ENCODE data around the gene TIFAB. TPM values are rescaled to one million over a fixed set of nuclear protein-coding genes. Genes with fewer than 3 reads are reported as not detected.

The TIFAB gene
- polyA plus RNA-seq, 2 of the 4 experiments (the other 2 are of a cell fraction), result not detected

DNA sequence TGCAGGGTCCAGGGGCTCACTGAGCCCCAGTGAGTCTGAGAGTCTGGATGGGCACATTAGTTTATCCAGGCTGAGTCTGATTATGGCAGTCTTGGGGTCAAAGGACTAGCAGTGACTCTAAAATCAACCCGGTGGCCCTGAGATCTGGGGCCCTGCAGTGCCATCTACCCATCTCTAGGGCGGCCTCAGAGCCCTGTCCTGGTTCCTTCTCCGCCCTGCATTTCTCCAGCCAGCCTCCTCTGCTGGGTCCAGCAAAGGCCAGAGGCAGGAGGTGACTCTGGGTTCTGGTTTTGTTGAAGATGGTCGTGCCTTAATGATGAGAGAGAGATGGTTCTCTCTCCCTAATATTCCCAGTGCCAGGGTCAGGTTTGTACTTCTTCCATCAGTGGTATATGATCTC, 20.0 kb downstream of the TIFAB start:
- TF ChIP-seq, protein P1, sequence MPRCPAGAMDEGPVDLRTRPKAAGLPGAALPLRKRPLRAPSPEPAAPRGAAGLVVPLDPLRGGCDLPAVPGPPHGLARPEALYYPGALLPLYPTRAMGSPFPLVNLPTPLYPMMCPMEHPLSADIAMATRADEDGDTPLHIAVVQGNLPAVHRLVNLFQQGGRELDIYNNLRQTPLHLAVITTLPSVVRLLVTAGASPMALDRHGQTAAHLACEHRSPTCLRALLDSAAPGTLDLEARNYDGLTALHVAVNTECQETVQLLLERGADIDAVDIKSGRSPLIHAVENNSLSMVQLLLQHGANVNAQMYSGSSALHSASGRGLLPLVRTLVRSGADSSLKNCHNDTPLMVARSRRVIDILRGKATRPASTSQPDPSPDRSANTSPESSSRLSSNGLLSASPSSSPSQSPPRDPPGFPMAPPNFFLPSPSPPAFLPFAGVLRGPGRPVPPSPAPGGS (IDR thresholded peaks at IDR 0.05), result no peak
- TF ChIP-seq CHD4 (IDR thresholded peaks at IDR 0.05; ENCODE audit: borderline replicate concordance), result no peak
- TF ChIP-seq, protein P2, sequence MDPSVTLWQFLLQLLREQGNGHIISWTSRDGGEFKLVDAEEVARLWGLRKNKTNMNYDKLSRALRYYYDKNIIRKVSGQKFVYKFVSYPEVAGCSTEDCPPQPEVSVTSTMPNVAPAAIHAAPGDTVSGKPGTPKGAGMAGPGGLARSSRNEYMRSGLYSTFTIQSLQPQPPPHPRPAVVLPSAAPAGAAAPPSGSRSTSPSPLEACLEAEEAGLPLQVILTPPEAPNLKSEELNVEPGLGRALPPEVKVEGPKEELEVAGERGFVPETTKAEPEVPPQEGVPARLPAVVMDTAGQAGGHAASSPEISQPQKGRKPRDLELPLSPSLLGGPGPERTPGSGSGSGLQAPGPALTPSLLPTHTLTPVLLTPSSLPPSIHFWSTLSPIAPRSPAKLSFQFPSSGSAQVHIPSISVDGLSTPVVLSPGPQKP (IDR thresholded peaks at IDR 0.05; ENCODE audit: low read depth, low read length), result no peak
- TF ChIP-seq, protein P3, sequence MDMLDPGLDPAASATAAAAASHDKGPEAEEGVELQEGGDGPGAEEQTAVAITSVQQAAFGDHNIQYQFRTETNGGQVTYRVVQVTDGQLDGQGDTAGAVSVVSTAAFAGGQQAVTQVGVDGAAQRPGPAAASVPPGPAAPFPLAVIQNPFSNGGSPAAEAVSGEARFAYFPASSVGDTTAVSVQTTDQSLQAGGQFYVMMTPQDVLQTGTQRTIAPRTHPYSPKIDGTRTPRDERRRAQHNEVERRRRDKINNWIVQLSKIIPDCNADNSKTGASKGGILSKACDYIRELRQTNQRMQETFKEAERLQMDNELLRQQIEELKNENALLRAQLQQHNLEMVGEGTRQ (IDR thresholded peaks at IDR 0.05), result no peak
- no peak for TF ChIP-seq HDAC2 (IDR thresholded peaks at IDR 0.05)
- no peak for TF ChIP-seq HOXB13 (CRISPR knock-in tag; IDR thresholded peaks at IDR 0.05; ENCODE audit: low read depth)
- TF ChIP-seq SREBF2 (IDR thresholded peaks at IDR 0.05), result no peak
- no peak for TF ChIP-seq JUNB (IDR thresholded peaks at IDR 0.05)
- no peak for TF ChIP-seq NR3C1 (IDR thresholded peaks at IDR 0.05)
- TF ChIP-seq SMC3 (IDR thresholded peaks at IDR 0.05), result no peak
- TF ChIP-seq RCOR1 (IDR thresholded peaks at IDR 0.05; ENCODE audit: low read depth, low read length), result no peak
- no peak for TF ChIP-seq POLR2A (IDR thresholded peaks at IDR 0.05; ENCODE audit: low read length)
- TF ChIP-seq ESRRA (IDR thresholded peaks at IDR 0.05; ENCODE audit: borderline replicate concordance, low read length), result no peak
- no peak for TF ChIP-seq NPAS2 (CRISPR knock-in tag; IDR thresholded peaks at IDR 0.05; ENCODE audit: borderline replicate concordance)
- TF ChIP-seq FOSB (CRISPR knock-in tag; IDR thresholded peaks at IDR 0.05), result no peak
- TF ChIP-seq RARB (CRISPR knock-in tag; IDR thresholded peaks at IDR 0.05), result no peak
- Histone ChIP-seq H3K4me2 (no peak overlapping the region), H3K27ac (no peak overlapping the region), H3K4me3 (no peak overlapping the region), H3K9me3 (peaks cover 20% of the 10 kb centered on the region), H3K4me1 (no peaks in the 10 kb centered on the region)
- ATAC-seq, result peak in 1 of 2 experiments; percentile 39; a peak in 2 of 6 replicates
- no peak for FAIRE-seq
- WGBS (ENCODE audit: missing lambda C conversion rate), result 55% methylated on average over 4 of the region's 4 CpGs
- DNase-seq (ENCODE audit: low read depth in 1 of 2, low spot score in 1 of 2), result no peak
- ChIA-PET POLR2A (no interaction called here), CTCF (interaction anchor here (0.7 kb wide), 1 partner anchor 25 kb away, joined by 3 read pairs; no protein-coding TSS in a partner anchor)

DNA sequence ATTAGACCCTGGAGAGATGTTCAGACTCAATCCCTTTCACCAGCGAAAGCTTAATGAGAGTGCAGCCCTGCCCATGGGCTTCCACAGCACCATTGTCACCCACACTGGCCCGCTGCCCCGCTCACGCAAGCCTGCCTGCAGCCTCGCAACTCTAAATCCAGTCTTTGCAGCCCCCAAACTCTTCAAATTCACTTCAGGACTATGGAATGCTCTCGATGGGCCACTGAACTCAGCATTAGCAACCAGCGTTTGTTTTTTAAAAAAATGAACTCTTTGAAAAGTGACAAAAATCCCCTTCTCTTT, 22.1 kb downstream of the TIFAB start:
- DNase-seq (ENCODE audit: low read depth in 1 of 2, low spot score in 1 of 2), result no peak
- Histone ChIP-seq H3K9me3 (peaks cover 20% of the 10 kb centered on the region), H3K4me3 (no peak overlapping the region), H3K4me1 (no peaks in the 10 kb centered on the region), H3K4me2 (no peak overlapping the region), H3K27ac (no peak overlapping the region)
- ChIA-PET CTCF (no interaction called here), POLR2A (no interaction called here)
- TF ChIP-seq ZC3H11A (IDR thresholded peaks at IDR 0.05), result no peak
- no peak for TF ChIP-seq NPAS2 (CRISPR knock-in tag; IDR thresholded peaks at IDR 0.05; ENCODE audit: borderline replicate concordance)
- 78% methylated on average over 7 of the region's 7 CpGs for WGBS (ENCODE audit: missing lambda C conversion rate)
- FAIRE-seq, result no peak
- no peak for ATAC-seq

DNA sequence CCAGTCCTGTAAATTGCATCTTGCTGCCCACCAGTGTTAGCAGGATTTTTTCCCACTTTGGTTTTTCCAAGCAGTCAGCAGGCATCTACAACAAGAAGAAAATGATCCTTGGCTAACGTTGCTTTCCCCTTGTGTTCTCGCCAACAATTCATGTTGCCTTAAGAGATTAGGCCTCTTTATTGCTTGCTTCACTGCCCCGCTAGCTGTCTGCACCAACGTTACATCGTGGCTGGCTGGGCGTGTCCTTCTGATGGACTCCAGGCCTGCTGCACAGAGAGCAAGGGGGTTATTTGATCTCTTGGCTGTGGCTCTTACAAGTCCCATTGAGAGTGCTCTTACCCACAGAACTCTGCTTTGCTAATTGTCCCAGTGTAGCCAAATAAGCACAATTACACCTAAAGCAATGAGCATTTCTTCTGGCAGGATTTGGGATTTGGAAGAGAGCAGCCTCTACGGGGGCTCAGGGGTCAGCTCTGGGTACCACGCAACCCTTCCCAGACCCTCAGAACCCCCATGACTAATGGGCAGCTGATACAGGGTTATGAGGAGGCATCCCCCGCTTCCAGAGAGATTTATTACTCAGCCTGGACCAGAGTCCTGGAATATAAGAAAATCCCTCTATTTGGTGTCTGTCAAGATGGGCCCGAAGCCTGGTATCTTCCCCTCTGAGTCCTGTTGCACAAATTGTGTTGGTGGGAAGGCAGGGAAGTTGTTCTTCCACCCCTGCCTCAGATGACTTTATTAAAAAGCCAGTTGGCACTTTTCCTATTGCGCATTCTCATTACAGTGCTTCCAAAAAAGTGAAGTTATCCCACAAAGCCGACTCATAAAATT, 22.6 kb downstream of the TIFAB start:
- DNase-seq (ENCODE audit: low read depth in 1 of 2, low spot score in 1 of 2), result no peak
- 48% methylated on average over 12 of the region's 12 CpGs for WGBS (ENCODE audit: missing lambda C conversion rate)
- ChIA-PET CTCF (interaction anchor here (1.3 to 1.4 kb wide), 2 partner anchors 10 to 12 kb away, joined by 3 to 4 read pairs; no protein-coding TSS in a partner anchor), POLR2A (no interaction called here)
- H3K4me3 ChIP-seq, result no peak overlapping the region
- TF ChIP-seq EP300 (IDR thresholded peaks at IDR 0.05), result no peak
- no peak for TF ChIP-seq RNF2 (IDR thresholded peaks at IDR 0.05; ENCODE audit: borderline replicate concordance, low read depth)
- TF ChIP-seq, protein P4, sequence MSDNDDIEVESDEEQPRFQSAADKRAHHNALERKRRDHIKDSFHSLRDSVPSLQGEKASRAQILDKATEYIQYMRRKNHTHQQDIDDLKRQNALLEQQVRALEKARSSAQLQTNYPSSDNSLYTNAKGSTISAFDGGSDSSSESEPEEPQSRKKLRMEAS (IDR thresholded peaks at IDR 0.05), result no peak
- TF ChIP-seq NPAS2 (CRISPR knock-in tag; IDR thresholded peaks at IDR 0.05; ENCODE audit: borderline replicate concordance), result no peak
- TF ChIP-seq RCOR1 (IDR thresholded peaks at IDR 0.05; ENCODE audit: low read depth, low read length), result no peak
- no peak for TF ChIP-seq HOXB5 (CRISPR knock-in tag; IDR thresholded peaks at IDR 0.05)
- TF ChIP-seq, protein P5, sequence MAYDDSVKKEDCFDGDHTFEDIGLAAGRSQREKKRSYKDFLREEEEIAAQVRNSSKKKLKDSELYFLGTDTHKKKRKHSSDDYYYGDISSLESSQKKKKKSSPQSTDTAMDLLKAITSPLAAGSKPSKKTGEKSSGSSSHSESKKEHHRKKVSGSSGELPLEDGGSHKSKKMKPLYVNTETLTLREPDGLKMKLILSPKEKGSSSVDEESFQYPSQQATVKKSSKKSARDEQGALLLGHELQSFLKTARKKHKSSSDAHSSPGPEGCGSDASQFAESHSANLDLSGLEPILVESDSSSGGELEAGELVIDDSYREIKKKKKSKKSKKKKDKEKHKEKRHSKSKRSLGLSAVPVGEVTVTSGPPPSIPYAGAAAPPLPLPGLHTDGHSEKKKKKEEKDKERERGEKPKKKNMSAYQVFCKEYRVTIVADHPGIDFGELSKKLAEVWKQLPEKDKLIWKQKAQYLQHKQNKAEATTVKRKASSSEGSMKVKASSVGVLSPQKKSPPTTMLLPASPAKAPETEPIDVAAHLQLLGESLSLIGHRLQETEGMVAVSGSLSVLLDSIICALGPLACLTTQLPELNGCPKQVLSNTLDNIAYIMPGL (CRISPR knock-in tag; IDR thresholded peaks at IDR 0.05; ENCODE audit: borderline replicate concordance), result no peak
- no peak for TF ChIP-seq TFCP2L1 (CRISPR knock-in tag; IDR thresholded peaks at IDR 0.05)
- TF ChIP-seq ESRRA (IDR thresholded peaks at IDR 0.05; ENCODE audit: borderline replicate concordance, low read length), result no peak
- TF ChIP-seq SREBF2 (IDR thresholded peaks at IDR 0.05), result no peak
- no peak for TF ChIP-seq GATA3 (IDR thresholded peaks at IDR 0.05; ENCODE audit: borderline replicate concordance)
- TF ChIP-seq CEBPB (IDR thresholded peaks at IDR 0.05), result no peak
- TF ChIP-seq, protein P6, sequence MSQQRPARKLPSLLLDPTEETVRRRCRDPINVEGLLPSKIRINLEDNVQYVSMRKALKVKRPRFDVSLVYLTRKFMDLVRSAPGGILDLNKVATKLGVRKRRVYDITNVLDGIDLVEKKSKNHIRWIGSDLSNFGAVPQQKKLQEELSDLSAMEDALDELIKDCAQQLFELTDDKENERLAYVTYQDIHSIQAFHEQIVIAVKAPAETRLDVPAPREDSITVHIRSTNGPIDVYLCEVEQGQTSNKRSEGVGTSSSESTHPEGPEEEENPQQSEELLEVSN (IDR thresholded peaks at IDR 0.05; ENCODE audit: borderline replicate concordance, low read depth), result no peak
- TF ChIP-seq JUNB (IDR thresholded peaks at IDR 0.05), result no peak
- TF ChIP-seq BHLHE40 (IDR thresholded peaks at IDR 0.05; ENCODE audit: low read depth, low read length), result no peak
- no peak for TF ChIP-seq KDM1A (IDR thresholded peaks at IDR 0.05; ENCODE audit: low read depth)
- H3K4me2 ChIP-seq, result no peak overlapping the region
- H3K4me1 ChIP-seq, result no peaks in the 10 kb centered on the region
- ATAC-seq, result no peak
- FAIRE-seq, result no peak
- H3K27ac ChIP-seq, result no peak overlapping the region
- H3K9me3 ChIP-seq, result peaks cover 20% of the 10 kb centered on the region
